DMS 273 (cell line): Measurements from ENCODE around the gene DNAAF5.

Experiments
- DNase-seq: peaks from one replicate; lab custom pipeline; 2025; ENCODE audit not compliant: unreplicated experiment; lab: John Stamatoyannopoulos, UW

DNAAF5 gene

GRCh38 chr7:726084-726853, at the start of gene DNAAF5:
TSS of gene DNAAF5 (plus strand) at chr7:726699. CDS start at chr7:726721, 22 bp downstream.
- peak; percentile 98 for DNase-seq

DNA sequence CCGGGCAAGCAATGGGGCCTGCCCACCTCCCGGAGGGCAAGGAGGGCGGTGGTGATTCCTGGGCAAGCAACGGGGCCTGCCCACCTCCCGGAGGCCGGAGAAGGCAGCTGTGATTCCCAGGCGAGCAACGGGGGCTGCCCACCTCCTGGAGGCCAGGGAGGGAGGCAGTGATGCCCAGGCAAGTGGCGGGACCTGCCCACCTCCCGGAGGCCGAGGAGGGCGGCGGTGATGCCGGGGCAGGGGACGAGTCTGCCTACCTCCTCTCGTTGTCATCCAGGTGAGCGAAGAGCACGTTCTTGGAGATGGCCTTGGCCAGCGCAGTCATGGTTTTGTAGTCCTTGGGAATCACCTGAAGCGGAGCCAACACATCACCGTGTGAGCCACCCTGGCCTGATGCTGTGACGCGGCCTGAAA, 49.5 kb upstream of the DNAAF5 start:
- no peak for DNase-seq

GRCh38 chr7:680411-681127, 45.9 kb upstream of the DNAAF5 start:
- no peak for DNase-seq

DNA sequence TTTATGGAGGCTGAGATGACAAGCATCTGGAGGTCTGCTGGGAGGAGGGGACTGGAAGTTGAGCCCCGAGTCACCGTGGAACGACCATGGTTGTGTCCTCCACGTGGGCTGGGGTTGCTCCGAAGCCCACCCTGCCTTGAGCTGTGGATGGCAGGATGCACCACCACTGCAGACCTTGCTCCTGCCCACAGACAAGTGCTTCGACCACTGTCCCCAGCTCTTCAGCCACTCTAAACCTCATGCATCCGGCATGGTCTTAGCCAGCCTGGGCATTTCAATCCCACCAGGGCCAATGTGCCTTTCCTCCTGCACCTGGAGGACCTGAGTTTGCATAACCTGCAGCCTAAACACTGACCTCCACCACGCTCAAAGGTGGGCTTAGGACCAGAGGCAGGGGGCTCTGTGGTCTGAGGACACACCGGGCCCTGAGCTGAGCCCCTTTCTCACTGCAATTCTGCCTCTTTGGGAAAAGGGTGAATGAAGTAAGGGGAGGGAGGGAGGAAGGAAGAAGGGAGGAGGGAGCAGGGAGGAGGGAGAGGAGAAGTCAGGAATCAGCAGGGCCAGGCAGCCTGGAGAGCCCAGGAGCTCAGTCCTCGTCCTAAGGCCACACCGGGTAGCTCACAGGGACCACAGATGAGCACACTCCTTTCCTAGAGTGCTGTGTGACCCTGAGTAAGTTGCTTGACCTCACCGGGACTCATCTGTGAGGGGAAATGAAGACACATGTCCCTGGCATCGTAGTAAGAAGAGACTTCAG, 44.8 kb upstream of the DNAAF5 start:
- no peak for DNase-seq

- DNase-seq: no peak
Observed at GRCh38 chr7:682810-683209, 43.7 kb upstream of the DNAAF5 start.

GRCh38 chr7:683526-684205, 42.8 kb upstream of the DNAAF5 start:
- no peak for DNase-seq

DNA sequence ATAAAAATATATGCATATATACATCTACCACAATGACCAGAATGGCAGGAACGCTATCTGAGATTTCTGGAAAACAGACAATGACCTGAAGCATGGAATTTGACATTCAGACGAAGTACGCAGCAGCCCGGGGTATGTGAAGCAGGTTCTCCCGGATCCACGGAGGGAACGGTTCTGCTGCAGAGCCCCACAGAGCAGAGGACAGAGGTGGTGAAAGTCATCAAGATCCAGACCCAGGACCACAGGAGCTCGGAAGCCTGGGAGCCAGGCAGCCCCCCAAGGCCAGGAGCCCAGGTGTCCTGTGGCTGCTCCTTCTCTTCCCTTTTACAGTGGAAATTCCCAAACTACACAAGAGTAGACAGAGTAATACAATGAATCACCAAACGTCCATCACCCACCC, 42.1 kb upstream of the DNAAF5 start:
- no peak for DNase-seq

DNA sequence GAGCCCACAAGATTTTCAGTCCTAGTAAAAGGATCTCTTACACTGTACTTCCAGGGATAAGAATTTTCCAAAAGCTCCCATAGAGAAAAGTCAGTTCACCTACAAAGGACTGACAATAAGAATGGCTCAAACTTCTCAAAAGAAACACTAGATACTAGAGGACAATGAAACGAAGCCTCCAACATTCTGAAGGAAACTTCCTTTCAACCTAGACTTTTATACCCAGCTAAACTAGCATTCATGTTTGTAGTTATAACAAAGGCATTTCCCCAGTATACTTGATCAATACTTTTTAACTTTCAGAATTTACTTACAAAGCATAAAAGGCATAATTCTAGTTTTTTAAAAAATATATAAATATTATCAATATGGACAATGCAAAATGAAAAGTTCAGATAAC, 41.0 kb upstream of the DNAAF5 start:
- no peak for DNase-seq

DNA sequence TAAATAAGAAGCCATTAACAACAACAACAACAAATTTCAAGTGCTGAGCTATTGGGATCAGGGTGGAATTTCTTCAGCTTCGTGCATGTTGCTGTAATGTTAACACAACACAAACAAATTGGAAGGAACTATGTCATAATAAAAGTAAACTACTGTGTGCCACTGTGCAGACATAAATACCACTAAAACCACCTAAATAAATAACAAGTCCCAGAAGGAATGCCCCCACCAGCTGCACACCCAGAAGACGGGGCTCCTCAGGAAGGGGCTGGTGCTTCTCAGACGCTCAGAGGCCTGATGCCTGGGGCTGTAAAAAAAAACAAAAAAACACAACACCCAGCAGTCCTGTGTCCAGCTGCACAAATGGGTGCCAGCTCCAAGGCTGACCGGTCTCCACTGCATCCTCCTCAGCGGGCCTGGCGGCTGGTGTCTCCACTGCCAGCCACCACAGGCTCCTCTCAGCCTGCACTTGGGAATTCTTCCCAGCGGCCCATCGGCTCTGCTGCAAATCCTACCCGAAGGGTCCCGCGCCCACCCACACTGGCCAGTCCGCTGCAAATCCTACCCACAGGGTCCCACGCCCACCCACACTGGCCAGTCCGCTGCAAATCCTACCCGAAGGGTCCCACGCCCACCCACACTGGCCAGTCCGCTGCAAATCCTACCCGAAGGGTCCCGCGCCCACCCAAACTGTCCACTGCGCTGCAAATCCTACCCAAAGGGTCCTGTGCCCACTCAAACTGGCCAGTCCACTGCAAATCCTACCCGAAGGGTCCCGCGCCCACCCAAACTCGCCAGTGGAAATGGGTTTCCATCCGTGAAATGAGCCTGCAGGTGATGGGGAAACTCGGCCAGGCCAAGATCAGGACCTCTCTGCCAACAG, 35.8 kb upstream of the DNAAF5 start:
- no peak for DNase-seq

DNA sequence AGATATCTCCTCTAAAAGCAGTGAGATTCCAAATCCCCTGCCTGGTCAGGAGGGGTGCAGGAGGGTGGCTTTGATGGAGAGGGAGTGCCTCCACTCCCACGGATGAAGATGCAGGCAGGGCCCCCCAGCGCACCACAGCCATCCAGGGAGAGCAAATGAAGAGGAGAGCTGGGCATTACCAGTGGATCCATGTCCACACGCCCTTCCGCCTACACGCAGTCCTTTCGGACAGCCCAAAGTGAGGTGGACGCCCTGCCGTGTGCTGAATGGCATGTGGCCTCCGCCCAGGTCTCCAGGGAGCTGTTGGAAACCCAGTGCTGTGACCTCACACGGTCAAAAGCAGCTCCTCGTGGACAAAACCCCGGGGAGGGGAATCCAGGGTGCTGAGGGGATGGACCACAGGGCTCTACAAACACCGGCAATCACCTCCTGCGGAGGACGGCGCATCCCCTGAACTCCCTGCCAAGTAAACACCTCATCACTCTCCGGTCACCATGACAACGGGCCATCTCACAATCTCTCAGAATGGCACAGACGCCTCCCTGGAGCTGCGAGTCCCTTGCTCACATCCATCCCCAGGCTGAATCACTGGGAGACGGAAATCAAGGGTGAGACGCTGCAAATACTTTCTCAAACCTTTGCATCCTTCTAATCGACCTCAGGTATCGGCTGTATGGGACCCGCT, 35.0 kb upstream of the DNAAF5 start:
- no peak for DNase-seq

- no peak for DNase-seq
Observed at GRCh38 chr7:693280-693679, 33.2 kb upstream of the DNAAF5 start.

GRCh38 chr7:696426-696811, 30.1 kb upstream of the DNAAF5 start:
- DNase-seq: no peak

DNA sequence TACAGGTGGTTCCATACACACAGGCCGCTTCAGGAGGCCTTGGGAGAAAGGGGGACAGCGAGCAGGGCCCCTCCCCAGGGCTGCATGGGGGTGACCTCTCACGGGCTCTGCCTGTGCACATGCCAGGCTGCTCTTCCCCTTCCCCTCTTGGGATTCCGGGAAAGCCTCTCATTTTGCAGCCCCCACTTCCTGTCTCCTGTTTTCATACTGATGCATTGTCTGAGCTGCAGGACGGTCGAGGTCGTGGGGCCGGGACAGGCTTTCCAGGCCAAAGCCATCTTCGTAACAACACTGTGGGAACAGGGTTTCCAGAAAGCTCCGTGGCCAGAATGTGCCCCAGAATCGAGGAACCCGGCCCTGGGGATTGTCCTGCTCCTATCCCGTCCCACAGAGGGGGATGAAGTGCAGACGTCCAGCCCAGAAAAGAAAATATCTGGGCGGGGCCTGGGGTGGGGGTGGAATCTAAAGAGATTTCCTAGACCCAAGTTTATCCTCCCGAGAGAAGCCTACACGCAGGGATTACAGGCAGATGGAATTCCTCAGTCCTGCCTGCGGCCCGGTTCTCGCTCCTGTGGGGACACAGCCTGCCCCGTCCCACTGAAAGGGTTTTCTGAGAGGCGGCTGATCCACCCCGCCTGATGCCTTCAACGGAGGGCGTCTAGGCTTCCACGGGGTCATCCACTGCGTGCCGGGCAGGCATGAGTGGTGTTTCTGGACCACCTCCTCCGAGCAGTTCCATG, 29.5 kb upstream of the DNAAF5 start:
- no peak for DNase-seq

- no peak for DNase-seq
Observed at GRCh38 chr7:698515-699475, 27.7 kb upstream of the DNAAF5 start.

DNA sequence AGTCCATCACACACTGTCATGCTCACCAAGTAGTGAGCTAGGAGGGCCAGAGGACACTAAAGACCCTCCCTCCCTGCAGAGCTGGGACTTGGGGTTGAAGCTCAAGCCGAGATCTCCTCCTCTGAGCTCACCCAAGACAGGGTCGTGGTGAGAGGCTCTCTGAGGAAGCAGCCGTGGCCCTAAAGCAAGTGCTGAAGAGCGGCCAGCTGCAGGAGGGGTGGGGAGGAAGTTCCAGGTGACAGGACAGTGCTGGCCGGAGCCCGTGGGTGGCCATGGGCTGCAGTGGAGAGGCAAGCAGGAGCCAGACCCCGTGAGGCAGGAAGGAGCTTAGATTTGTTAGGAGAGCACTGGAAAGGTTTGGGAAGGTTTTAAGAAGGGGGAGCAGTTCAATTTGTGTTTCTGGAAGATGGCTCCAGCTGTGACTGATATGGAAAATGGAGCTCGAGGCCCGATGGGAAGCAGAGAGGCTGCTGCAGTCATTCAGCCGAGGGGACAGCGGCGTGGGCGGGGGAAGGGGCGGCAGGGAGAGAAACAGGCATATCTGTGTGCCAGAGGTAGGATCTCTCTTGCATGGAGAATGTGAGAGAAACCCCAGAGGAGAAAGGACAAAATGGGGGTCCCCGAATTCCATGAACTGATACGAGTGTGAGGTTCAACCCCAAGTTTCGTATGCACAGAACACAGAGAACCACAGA, 26.9 kb upstream of the DNAAF5 start:
- DNase-seq: no peak

DNA sequence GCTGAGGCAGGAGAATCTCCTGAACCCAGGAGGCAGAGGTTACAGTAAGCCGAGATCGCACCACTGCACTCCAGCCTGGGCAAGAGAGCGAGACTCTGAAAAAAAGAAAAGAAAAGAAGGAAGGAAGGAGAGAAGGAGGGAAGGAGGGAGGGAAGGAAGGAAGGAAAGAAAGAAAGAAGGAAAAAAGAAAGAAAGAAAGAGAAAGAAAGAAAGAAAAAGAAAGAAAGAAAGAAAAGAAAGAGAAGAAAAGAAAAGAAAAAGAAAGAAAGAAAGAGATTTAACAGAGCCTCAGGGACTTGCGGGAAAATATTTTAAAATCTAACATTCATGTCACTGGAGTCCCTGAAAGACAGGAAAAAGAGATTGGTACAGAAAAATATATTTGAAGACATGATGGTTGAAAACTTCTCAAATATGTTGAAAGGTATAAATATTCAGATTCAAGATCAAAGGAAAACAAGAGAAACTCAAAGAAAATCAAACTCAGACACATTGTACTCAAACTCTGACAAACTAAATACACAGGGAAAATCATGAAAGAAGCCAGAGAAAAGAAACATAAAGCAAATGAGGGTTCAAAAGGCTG, 25.3 kb upstream of the DNAAF5 start:
- no peak for DNase-seq

- no peak for DNase-seq
Observed at GRCh38 chr7:703049-703448, 23.4 kb upstream of the DNAAF5 start.
